CD14-positive monocyte (primary cell): ENCODE results near the gene DNAJB14. TPM values are rescaled to one million over a fixed set of nuclear protein-coding genes. Genes with fewer than 3 reads are reported as not detected.
A peak's percentile ranks its signal among the peaks of the same experiment; 100 is the strongest.

Source experiments
- DNase-seq, 3 donors: peaks; one replicate each; pipeline ENCODE4 v3.0.0-alpha.2; 2011 to 2022
- H2AFZ ChIP-seq: 2 replicates; pipeline ENCODE4 v1.6.0; 2012; ENCODE audit warnings: mild to moderate bottlenecking, low read depth, low read length, inconsistent platforms; ENCODE audit not compliant: insufficient read depth, poor library complexity, severe bottlenecking
- H3K27ac ChIP-seq, 2 donors: 1 replicate in 1 of 2; 2 replicates in 1 of 2; pipeline ENCODE4 v1.5.1; 2012 to 2013; ENCODE audit warnings: low read length in 2 of 2, control low read depth in 1 of 2, inconsistent platforms in 1 of 2, low read depth in 1 of 2, mild to moderate bottlenecking in 1 of 2
- H3K27me3 ChIP-seq, 2 donors: one replicate each; pipeline versions ENCODE4 v1.6.0 to v1.6.1; 2011 to 2013; ENCODE audit warnings: low read length in 2 of 2; ENCODE audit not compliant: control insufficient read depth in 2 of 2, insufficient read depth in 2 of 2
- H3K36me3 ChIP-seq, 2 donors: replicated peaks in 1 of 2; 1 replicate in 1 of 2; 2 replicates in 1 of 2; pipeline versions ENCODE4 v1.5.1 to v1.6.1; 2012 to 2013; ENCODE audit warnings: low read length in 2 of 2, control low read depth in 1 of 2, inconsistent platforms in 1 of 2, mild to moderate bottlenecking in 1 of 2; ENCODE audit not compliant: insufficient read depth in 2 of 2, control insufficient read depth in 1 of 2
- H3K4me1 ChIP-seq, 2 donors: 1 replicate in 1 of 2; 2 replicates in 1 of 2; pipeline versions ENCODE4 v1.5.1 to v1.6.1; 2012 to 2013; ENCODE audit warnings: low read length in 2 of 2, control low read depth in 1 of 2, inconsistent platforms in 1 of 2, mild to moderate bottlenecking in 1 of 2, moderate library complexity in 1 of 2; ENCODE audit not compliant: insufficient read depth in 2 of 2, control insufficient read depth in 1 of 2
- H3K4me2 ChIP-seq: replicated peaks from 2 replicates; pipeline ENCODE3; 2012; ENCODE audit warnings: low read length, moderate library complexity, mild to moderate bottlenecking; ENCODE audit not compliant: poor library complexity, severe bottlenecking; ENCODE audit errors: extremely low read depth
- H3K4me3 ChIP-seq, 3 experiments: fragments of 200-600 bp in 1 of 3; sonication (generic) in 1 of 3; replicated peaks in 1 of 3; 1 replicate in 2 of 3; 2 replicates in 1 of 3; pipeline ENCODE4 v1.5.1; 2011 to 2013; ENCODE audit warnings: low read length in 3 of 3, mild to moderate bottlenecking in 3 of 3, control low read depth in 2 of 3, low read depth in 2 of 3, inconsistent platforms in 1 of 3, moderate library complexity in 1 of 3
- H3K79me2 ChIP-seq: 2 replicates; pipeline ENCODE4 v1.6.0; 2012; ENCODE audit warnings: mild to moderate bottlenecking, control low read depth, inconsistent platforms, low read length, moderate library complexity; ENCODE audit not compliant: insufficient read depth
- H3K9ac ChIP-seq: 2 replicates; pipeline ENCODE4 v1.6.0; 2017; ENCODE audit warnings: low read length, mild to moderate bottlenecking; ENCODE audit not compliant: insufficient read depth, poor library complexity, severe bottlenecking
- H3K9me3 ChIP-seq, 2 donors: replicated peaks in 1 of 2; 1 replicate in 1 of 2; 2 replicates in 1 of 2; pipeline versions ENCODE4 v1.5.1 to v1.6.1; 2012 to 2013; ENCODE audit warnings: low read length in 2 of 2, control low read depth in 1 of 2; ENCODE audit not compliant: control insufficient read depth in 1 of 2, insufficient read depth in 1 of 2
- H4K20me1 ChIP-seq: 2 replicates; pipeline ENCODE4 v1.6.0; 2012; ENCODE audit warnings: mild to moderate bottlenecking, low read length, control low read depth, moderate library complexity; ENCODE audit not compliant: insufficient read depth
- H3K27ac Mint-ChIP-seq, 7 donors: one replicate each; pipeline ENCODE4 v1.8.0; 2020; ENCODE audit warnings: mild to moderate bottlenecking in 7 of 7, mixed read lengths in 7 of 7, moderate library complexity in 6 of 7, inconsistent platforms in 2 of 7
- H3K27me3 Mint-ChIP-seq, 3 donors: one replicate each; pipeline ENCODE4 v1.8.0; 2021 to 2022; ENCODE audit warnings: low read depth in 3 of 3, mild to moderate bottlenecking in 3 of 3, mixed read lengths in 3 of 3, moderate library complexity in 3 of 3, inconsistent platforms in 1 of 3
- H3K36me3 Mint-ChIP-seq, 2 donors: one replicate each; pipeline ENCODE4 v1.8.0; 2020; ENCODE audit warnings: mixed read lengths in 2 of 2, inconsistent platforms in 1 of 2, mild to moderate bottlenecking in 1 of 2
- H3K4me1 Mint-ChIP-seq: one replicate; pipeline ENCODE4 v1.8.0; 2020; ENCODE audit warnings: mild to moderate bottlenecking, mixed read lengths
- H3K4me3 Mint-ChIP-seq, 2 donors: one replicate each; pipeline ENCODE4 v1.8.0; 2020; ENCODE audit warnings: mild to moderate bottlenecking in 2 of 2, mixed read lengths in 2 of 2, moderate library complexity in 1 of 2
- H3K9me3 Mint-ChIP-seq, 7 donors: one replicate each; pipeline ENCODE4 v1.8.0; 2020 to 2022; ENCODE audit warnings: mixed read lengths in 7 of 7, mild to moderate bottlenecking in 6 of 7, moderate library complexity in 6 of 7, inconsistent platforms in 2 of 7
- WGBS: methylation state at CpG from one replicate; pipeline ENCODE4 v1.1.5; 2013; ENCODE audit warnings: missing lambda C conversion rate; ENCODE audit not compliant: insufficient coverage; 5-methylcytosine and 5-hydroxymethylcytosine counted together
- intact Hi-C, 2 donors: fragments of 100-400 bp; cut with micrococcal nuclease; formaldehyde crosslinking; loops; one replicate each; pipeline versions ENCODE4 v1.15.0 to v1.15.1; 2023
- polyA plus RNA-seq, 3 donors: library from polyadenylated mRNA; depleted of rRNA in 1 of 3; unstranded in 2 of 3; stranded (reverse) in 1 of 3; fragments of 300-500 nt in 2 of 3; fragments of >200 nt in 1 of 3; fragmentation: Illumina TruSeq in 2 of 3; gene quantifications; 1 replicate in 2 of 3; 2 replicates in 1 of 3; pipeline ENCODE4 v1.2.3, GENCODE V29; 2012 to 2021
- TF ChIP-seq, protein P1 (sequence below): fragments of 200-600 bp; IDR thresholded peaks from one replicate; pipeline ENCODE4 v1.8.0; 2022; ENCODE audit warnings: antibody characterized with exemption, mild to moderate bottlenecking

Gene DNAJB14
- polyA plus RNA-seq, 3 donors, result 15.6 to 21.4 (median 21.4) TPM

DNA sequence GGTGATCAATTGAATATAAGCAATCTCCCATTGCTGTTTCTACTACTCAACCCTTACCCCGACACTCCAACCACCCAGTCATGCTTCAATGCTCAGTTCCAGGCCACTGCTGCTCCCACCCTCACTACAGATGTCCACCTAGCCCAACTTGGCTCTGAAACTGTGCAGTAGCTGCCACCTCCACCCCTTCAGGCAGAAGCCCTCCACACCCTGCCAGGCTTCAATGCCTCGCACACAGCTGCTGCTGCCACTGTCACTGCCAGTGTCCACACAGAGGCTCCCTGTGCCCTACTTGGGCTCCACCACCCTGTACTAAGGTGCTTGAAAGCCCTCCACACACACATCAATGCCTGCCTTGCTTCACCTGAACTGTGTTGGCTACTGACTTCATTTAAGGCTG is 86.8 kb downstream of the DNAJB14 start:
- peak overlapping the region; percentile 16 to 90 for H3K27ac ChIP-seq
- intact Hi-C loops, result loop anchor here in 1 of 2 donors (5.0 kb wide), 2 partner anchors 33 to 42 kb away; partner anchors contain the start of genes DAPP1 and LAMTOR3
- H3K9me3 Mint-ChIP-seq, result no peaks in the 10 kb centered on the region
- H3K36me3 Mint-ChIP-seq, result peaks cover 46 to 72% of the 10 kb centered on the region in 2 donors
- H3K4me3 Mint-ChIP-seq, result peak overlapping the region in 1 of 2 donors; percentile 47
- TF ChIP-seq, protein P1, sequence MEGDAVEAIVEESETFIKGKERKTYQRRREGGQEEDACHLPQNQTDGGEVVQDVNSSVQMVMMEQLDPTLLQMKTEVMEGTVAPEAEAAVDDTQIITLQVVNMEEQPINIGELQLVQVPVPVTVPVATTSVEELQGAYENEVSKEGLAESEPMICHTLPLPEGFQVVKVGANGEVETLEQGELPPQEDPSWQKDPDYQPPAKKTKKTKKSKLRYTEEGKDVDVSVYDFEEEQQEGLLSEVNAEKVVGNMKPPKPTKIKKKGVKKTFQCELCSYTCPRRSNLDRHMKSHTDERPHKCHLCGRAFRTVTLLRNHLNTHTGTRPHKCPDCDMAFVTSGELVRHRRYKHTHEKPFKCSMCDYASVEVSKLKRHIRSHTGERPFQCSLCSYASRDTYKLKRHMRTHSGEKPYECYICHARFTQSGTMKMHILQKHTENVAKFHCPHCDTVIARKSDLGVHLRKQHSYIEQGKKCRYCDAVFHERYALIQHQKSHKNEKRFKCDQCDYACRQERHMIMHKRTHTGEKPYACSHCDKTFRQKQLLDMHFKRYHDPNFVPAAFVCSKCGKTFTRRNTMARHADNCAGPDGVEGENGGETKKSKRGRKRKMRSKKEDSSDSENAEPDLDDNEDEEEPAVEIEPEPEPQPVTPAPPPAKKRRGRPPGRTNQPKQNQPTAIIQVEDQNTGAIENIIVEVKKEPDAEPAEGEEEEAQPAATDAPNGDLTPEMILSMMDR, result no peak
- no peak overlapping the region for H2AFZ ChIP-seq
- no peak overlapping the region for H3K4me2 ChIP-seq
- H3K4me3 ChIP-seq, result no peak overlapping the region
- peaks cover 37 to 60% of the 10 kb centered on the region in 2 donors for H3K36me3 ChIP-seq
- peaks cover 47% of the 10 kb centered on the region for H3K79me2 ChIP-seq
- no peaks in the 10 kb centered on the region for H3K27me3 ChIP-seq
- 100% methylated on average over 2 of the region's 2 CpGs for WGBS
- peaks cover 14% of the 10 kb centered on the region for H4K20me1 ChIP-seq
- H3K4me1 Mint-ChIP-seq, result peaks cover 55% of the 10 kb centered on the region
- H3K4me1 ChIP-seq, result peaks cover 55 to 66% of the 10 kb centered on the region in 2 donors
- no peak overlapping the region for H3K9ac ChIP-seq
- peak overlapping the region; percentile 60 to 74 (median 70) for H3K27ac Mint-ChIP-seq
- DNase-seq, result no peak
- H3K27me3 Mint-ChIP-seq, result peaks cover 0 to 1% (median 0%) of the 10 kb centered on the region in 3 donors
- no peaks in the 10 kb centered on the region for H3K9me3 ChIP-seq

- H3K36me3 ChIP-seq, result peaks cover 31 to 63% of the 10 kb centered on the region in 2 donors
- Mint-ChIP-seq H3K4me1 (peaks cover 75% of the 10 kb centered on the region), H3K36me3 (peaks cover 46 to 72% of the 10 kb centered on the region in 2 donors), H3K27me3 (peaks cover 0 to 1% (median 0%) of the 10 kb centered on the region in 3 donors), H3K9me3 (no peaks in the 10 kb centered on the region), H3K27ac (peak overlapping the region; percentile 88 to 99 (median 97)), H3K4me3 (peak overlapping the region; percentile 58 to 83)
- H2AFZ ChIP-seq, result no peak overlapping the region
- peak overlapping the region; percentile 19 to 66 (median 43) for H3K4me3 ChIP-seq
- H3K27ac ChIP-seq, result peak overlapping the region; percentile 69 to 90
- peak; percentile 55 to 77 (median 63) for DNase-seq
- H3K4me1 ChIP-seq, result peaks cover 72 to 86% of the 10 kb centered on the region in 2 donors
- intact Hi-C loops, result loop anchor here (2.0 to 5.0 kb wide), 3 partner anchors 35 to 41 kb away; partner anchors contain the start of genes DAPP1 (in 2 of the 2) and LAMTOR3 (in 1 of the 2)
- H3K4me2 ChIP-seq, result peak overlapping the region; percentile 76
- peaks cover 4% of the 10 kb centered on the region for H4K20me1 ChIP-seq
- TF ChIP-seq, protein P1, result no peak
- peak overlapping the region; percentile 37 for H3K9ac ChIP-seq
- H3K27me3 ChIP-seq, result no peaks in the 10 kb centered on the region
- H3K9me3 ChIP-seq, result no peaks in the 10 kb centered on the region
- peaks cover 63% of the 10 kb centered on the region for H3K79me2 ChIP-seq
- WGBS, result no CpG with 5 or more reads among the region's 3 CpGs
Observed at GRCh38 chr4:99857307-99857706, 89.1 kb downstream of the DNAJB14 start.
